ENCODE results near the gene INS. TPM values are rescaled to one million over a fixed set of nuclear protein-coding genes. Genes with fewer than 3 reads are reported as not detected.

The INS gene
- total RNA-seq, 1 donor from 2014 or later, result not detected

DNA sequence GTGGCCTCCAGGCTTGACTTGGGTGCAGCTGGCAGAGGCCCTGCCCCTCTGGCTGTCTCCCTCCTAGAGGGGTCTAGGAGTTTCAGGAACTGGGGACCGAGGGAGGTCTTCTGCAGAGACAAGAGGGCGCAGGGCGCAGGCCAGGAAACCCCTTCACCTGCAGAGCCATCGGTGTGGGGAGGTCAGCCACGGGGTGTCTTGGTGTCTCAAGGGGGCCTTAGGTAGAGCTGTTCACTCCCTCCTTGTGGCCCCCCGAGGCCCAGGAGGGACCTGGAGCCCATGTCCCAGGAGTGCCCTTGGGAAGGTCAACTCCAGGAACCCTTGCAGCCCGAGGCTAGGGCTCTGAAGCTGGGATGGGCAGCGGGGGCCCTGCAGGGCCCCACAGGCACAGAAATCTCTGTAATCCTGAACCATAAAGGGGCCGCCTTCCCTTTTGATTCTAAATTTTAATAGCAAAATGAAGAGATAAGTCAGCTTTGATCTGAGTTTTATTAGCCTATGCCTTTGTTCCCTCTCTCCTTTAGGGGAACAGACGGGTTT is 42.0 kb upstream of the INS start:
- Mint-ChIP-seq H3K36me3 (ENCODE audit: low read depth) (no peaks in the 10 kb centered on the region), H3K4me3 (ENCODE audit: low read depth) (no peak overlapping the region), H3K27me3 (ENCODE audit: low read depth) (no peaks in the 10 kb centered on the region), H3K27ac (no peak overlapping the region), H3K4me1 (ENCODE audit: low read depth) (no peaks in the 10 kb centered on the region), H3K9me3 (no peaks in the 10 kb centered on the region)
- intact Hi-C loops (cut with micrococcal nuclease), result no loop called here
- no peak for DNase-seq (ENCODE audit: low spot score)

- Mint-ChIP-seq H3K4me1 (ENCODE audit: low read depth) (no peaks in the 10 kb centered on the region), H3K4me3 (ENCODE audit: low read depth) (no peak overlapping the region), H3K36me3 (ENCODE audit: low read depth) (no peaks in the 10 kb centered on the region), H3K27ac (no peak overlapping the region), H3K27me3 (ENCODE audit: low read depth) (no peaks in the 10 kb centered on the region), H3K9me3 (no peaks in the 10 kb centered on the region)
- intact Hi-C loops (cut with micrococcal nuclease), result no loop called here
- no peak for DNase-seq (ENCODE audit: low spot score)
These were observed 41.3 kb upstream of the INS start for GRCh38 chr11:2202071-2202899.

- H3K27me3 Mint-ChIP-seq (ENCODE audit: low read depth), result peaks cover 6% of the 10 kb centered on the region
- intact Hi-C loops (cut with micrococcal nuclease), result no loop called here
- DNase-seq (ENCODE audit: low spot score), result no peak
- no peaks in the 10 kb centered on the region for H3K9me3 Mint-ChIP-seq
- H3K27ac Mint-ChIP-seq, result no peak overlapping the region
- no peak overlapping the region for H3K4me3 Mint-ChIP-seq (ENCODE audit: low read depth)
- no peaks in the 10 kb centered on the region for H3K36me3 Mint-ChIP-seq (ENCODE audit: low read depth)
- peaks cover 3% of the 10 kb centered on the region for H3K4me1 Mint-ChIP-seq (ENCODE audit: low read depth)
These were observed 40.5 kb upstream of the INS start for GRCh38 chr11:2201542-2201941.

DNA sequence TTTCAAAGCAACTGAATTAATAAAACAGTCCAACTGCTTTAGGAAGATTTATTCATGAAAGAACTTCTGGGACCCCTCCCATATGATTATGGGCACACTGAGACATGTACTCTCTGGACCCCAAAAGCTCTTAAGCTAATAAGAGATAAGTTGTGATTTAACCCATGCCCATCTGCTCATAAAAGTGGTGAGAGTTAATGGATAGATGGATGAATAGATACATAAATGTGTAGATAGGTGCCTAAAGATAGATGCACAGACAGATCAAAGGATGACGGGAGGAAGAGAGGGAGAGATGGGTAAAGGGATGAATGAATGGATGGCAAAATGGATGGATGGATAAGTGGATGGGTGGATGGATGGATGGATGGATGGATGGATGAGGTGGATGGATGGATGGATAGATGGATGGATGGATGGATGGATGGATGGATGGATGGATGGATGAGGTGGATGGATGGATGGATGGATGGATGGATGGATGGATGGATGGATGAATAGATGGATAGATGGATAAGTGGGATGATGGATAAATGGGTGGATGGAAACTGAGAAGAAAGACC is 40.0 kb upstream of the INS start:
- peaks cover 11% of the 10 kb centered on the region for H3K27me3 Mint-ChIP-seq (ENCODE audit: low read depth)
- H3K27ac Mint-ChIP-seq, result no peak overlapping the region
- no peaks in the 10 kb centered on the region for H3K9me3 Mint-ChIP-seq
- no peaks in the 10 kb centered on the region for H3K36me3 Mint-ChIP-seq (ENCODE audit: low read depth)
- no peak for DNase-seq (ENCODE audit: low spot score)
- H3K4me1 Mint-ChIP-seq (ENCODE audit: low read depth), result peaks cover 3% of the 10 kb centered on the region
- no peak overlapping the region for H3K4me3 Mint-ChIP-seq (ENCODE audit: low read depth)
- intact Hi-C loops (cut with micrococcal nuclease), result no loop called here

- Mint-ChIP-seq H3K27ac (no peak overlapping the region), H3K4me3 (ENCODE audit: low read depth) (no peak overlapping the region), H3K9me3 (no peaks in the 10 kb centered on the region), H3K36me3 (ENCODE audit: low read depth) (no peaks in the 10 kb centered on the region), H3K27me3 (ENCODE audit: low read depth) (peaks cover 11% of the 10 kb centered on the region), H3K4me1 (ENCODE audit: low read depth) (peaks cover 3% of the 10 kb centered on the region)
- DNase-seq (ENCODE audit: low spot score), result no peak
- intact Hi-C loops (cut with micrococcal nuclease), result no loop called here
These were observed 39.5 kb upstream of the INS start for GRCh38 chr11:2200536-2200935.

- Mint-ChIP-seq H3K36me3 (ENCODE audit: low read depth) (no peaks in the 10 kb centered on the region), H3K4me3 (ENCODE audit: low read depth) (no peak overlapping the region), H3K27me3 (ENCODE audit: low read depth) (peaks cover 11% of the 10 kb centered on the region), H3K9me3 (no peaks in the 10 kb centered on the region), H3K27ac (no peak overlapping the region), H3K4me1 (ENCODE audit: low read depth) (peaks cover 3% of the 10 kb centered on the region)
- no peak for DNase-seq (ENCODE audit: low spot score)
- intact Hi-C loops (cut with micrococcal nuclease), result loop anchor here (5.0 kb wide), 1 partner anchor 203 kb away; the partner anchor contains the start of gene TSSC4
These were observed 38.7 kb upstream of the INS start for GRCh38 chr11:2199466-2200341.

DNA sequence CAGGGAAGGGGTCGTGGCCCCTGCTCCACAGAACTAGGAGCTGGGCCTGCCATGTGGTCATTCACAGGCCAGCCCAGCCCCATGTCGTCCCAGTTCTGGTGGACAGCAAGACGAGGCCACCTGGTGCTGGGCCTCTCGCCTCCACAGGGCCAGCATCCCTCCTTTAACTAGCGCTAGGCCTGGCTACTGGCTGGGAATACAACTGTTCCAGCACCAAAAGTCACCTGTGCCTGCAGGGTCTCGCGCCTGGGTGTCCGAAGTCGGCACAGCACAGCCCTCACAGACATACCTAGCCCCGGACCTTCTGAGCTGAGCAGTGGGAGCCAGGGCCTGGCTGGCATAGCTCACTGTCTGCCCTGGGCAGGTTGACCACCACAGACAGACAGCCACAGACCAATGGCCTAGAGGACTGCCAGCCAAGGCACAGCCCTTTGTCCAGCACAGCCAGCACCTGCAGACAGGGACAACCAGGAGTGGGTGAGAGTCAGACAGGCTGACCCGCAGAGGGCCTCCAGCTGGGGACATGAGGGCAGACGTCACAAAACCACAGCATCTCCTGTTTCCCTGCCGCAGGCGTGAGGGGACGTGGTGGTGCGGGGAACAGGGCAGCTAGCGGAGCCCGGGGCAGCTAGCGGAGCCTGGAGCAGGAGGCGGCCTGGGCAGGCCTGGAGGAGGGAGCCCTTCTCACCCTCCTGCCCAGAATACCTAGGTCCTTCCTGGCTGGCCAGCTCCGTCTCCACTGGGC is 37.8 kb upstream of the INS start:
- Mint-ChIP-seq H3K27ac (no peak overlapping the region), H3K4me1 (ENCODE audit: low read depth) (peaks cover 3% of the 10 kb centered on the region), H3K4me3 (ENCODE audit: low read depth) (no peak overlapping the region), H3K27me3 (ENCODE audit: low read depth) (peaks cover 11% of the 10 kb centered on the region), H3K36me3 (ENCODE audit: low read depth) (no peaks in the 10 kb centered on the region), H3K9me3 (no peaks in the 10 kb centered on the region)
- DNase-seq (ENCODE audit: low spot score), result no peak
- intact Hi-C loops (cut with micrococcal nuclease), result loop anchor here (5.0 kb wide), 1 partner anchor 204 kb away; the partner anchor contains the start of gene TSSC4

DNA sequence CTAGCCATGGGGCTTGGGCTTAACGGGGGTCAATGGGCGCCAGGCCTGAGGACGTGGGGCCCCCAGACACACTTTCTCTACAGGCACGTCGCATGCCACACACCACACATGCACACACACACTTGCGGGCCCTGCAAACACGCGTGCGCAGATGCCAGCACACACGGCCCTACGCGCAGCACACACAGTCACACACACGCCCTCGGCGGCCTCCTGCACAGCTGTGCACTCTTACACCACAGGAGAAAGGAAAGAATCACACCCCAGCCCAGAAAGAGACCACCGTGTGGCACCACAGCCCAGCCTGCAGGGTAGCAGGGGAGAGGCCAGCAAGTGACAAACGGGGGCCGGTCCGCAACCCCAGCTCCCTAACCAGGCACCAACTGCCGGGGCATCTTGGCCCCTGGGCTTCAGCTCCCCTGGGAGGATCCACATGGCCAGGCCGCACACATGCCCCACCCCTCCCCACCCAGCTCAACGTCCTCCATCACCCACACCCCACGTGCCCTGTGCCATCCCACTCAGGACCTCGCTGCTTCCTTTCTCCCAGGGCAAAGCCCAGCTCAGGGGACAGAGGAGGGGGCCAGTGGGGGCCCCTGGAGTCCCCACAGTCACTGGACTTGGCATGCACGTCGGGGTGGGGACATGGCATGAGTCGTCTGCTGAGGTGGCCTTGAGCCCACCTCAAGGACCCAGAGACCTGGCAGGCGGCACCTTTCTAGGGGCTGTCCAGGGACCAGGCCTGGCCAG is 36.9 kb upstream of the INS start:
- no peak for DNase-seq (ENCODE audit: low spot score)
- H3K4me1 Mint-ChIP-seq (ENCODE audit: low read depth), result peaks cover 3% of the 10 kb centered on the region
- H3K9me3 Mint-ChIP-seq, result no peaks in the 10 kb centered on the region
- no peak overlapping the region for H3K4me3 Mint-ChIP-seq (ENCODE audit: low read depth)
- intact Hi-C loops (cut with micrococcal nuclease), result loop anchor here (1.0 to 5.0 kb wide), 3 partner anchors 101 to 221 kb away; partner anchors contain the start of gene TSSC4
- no peak overlapping the region for H3K27ac Mint-ChIP-seq
- peaks cover 11% of the 10 kb centered on the region for H3K27me3 Mint-ChIP-seq (ENCODE audit: low read depth)
- no peaks in the 10 kb centered on the region for H3K36me3 Mint-ChIP-seq (ENCODE audit: low read depth)

- DNase-seq (ENCODE audit: low spot score), result peak; percentile 56
- intact Hi-C loops (cut with micrococcal nuclease), result loop anchor here (1.0 to 5.0 kb wide), 3 partner anchors 102 to 222 kb away; partner anchors contain the start of gene TSSC4
- Mint-ChIP-seq H3K4me1 (ENCODE audit: low read depth) (peaks cover 3% of the 10 kb centered on the region), H3K4me3 (ENCODE audit: low read depth) (no peak overlapping the region), H3K36me3 (ENCODE audit: low read depth) (no peaks in the 10 kb centered on the region), H3K27me3 (ENCODE audit: low read depth) (peaks cover 11% of the 10 kb centered on the region), H3K27ac (no peak overlapping the region), H3K9me3 (no peaks in the 10 kb centered on the region)
These were observed 36.2 kb upstream of the INS start for GRCh38 chr11:2196970-2197770.

- Mint-ChIP-seq H3K9me3 (no peaks in the 10 kb centered on the region), H3K27me3 (ENCODE audit: low read depth) (peaks cover 14% of the 10 kb centered on the region), H3K4me1 (ENCODE audit: low read depth) (peaks cover 3% of the 10 kb centered on the region), H3K36me3 (ENCODE audit: low read depth) (no peaks in the 10 kb centered on the region), H3K27ac (no peak overlapping the region), H3K4me3 (ENCODE audit: low read depth) (no peak overlapping the region)
- intact Hi-C loops (cut with micrococcal nuclease), result loop anchor here (5.0 kb wide), 1 partner anchor 207 kb away; the partner anchor contains the start of gene TSSC4
- no peak for DNase-seq (ENCODE audit: low spot score)
These were observed 34.7 kb upstream of the INS start for GRCh38 chr11:2195756-2196088.

Measured in activated T-helper 2 cell treated with anti-CD3 and anti-CD28 coated beads, Interferon-gamma antibody, Interleukin-2, Interleukin-4, amounts not matched to agents 10 μg/mL and 5 μg/mL and 100 μg/mL, durations not matched to agents 14 hours and 24 hours and 36 hours (primary cell).